Suprapubic skin (tissue), 4 donors: ENCODE data around the gene NDUFA12. TPM values are rescaled to one million over a fixed set of nuclear protein-coding genes. Genes with fewer than 3 reads are reported as not detected.

Experiments
- DNase-seq, 2 donors: peaks; one replicate each; pipeline ENCODE4 v3.0.0-alpha.2; 2019; ENCODE audit warnings: low spot score in 2 of 2
- H3K27ac ChIP-seq: fragments of 200-600 bp; sonication (generic); one replicate; pipeline ENCODE4 v1.5.1; 2019
- H3K27me3 ChIP-seq: fragments of 200-600 bp; sonication (generic); one replicate; pipeline ENCODE4 v1.5.1; 2019
- H3K36me3 ChIP-seq: fragments of 200-600 bp; sonication (generic); one replicate; pipeline ENCODE4 v1.5.1; 2019
- H3K4me1 ChIP-seq: fragments of 200-600 bp; sonication (generic); one replicate; pipeline ENCODE4 v1.5.1; 2019
- H3K4me3 ChIP-seq: fragments of 200-600 bp; sonication (generic); one replicate; pipeline ENCODE4 v1.5.1; 2019; ENCODE audit warnings: mild to moderate bottlenecking
- H3K9me3 ChIP-seq: fragments of 200-600 bp; sonication (generic); one replicate; pipeline ENCODE4 v1.5.1; 2019
- CTCF ChIP-seq, 2 donors: fragments of 200-600 bp in 1 of 2; fragments of 450-650 bp in 1 of 2; sonication (generic) in 1 of 2; IDR thresholded peaks; one replicate each; pipeline ENCODE4 v1.5.1; 2016 to 2019; ENCODE audit warnings: antibody characterized with exemption in 2 of 2, mild to moderate bottlenecking in 1 of 2, moderate library complexity in 1 of 2
- EP300 ChIP-seq: sonication (generic); formaldehyde crosslinking; IDR thresholded peaks from one replicate; pipeline ENCODE4 v1.6.1; 2017; ENCODE audit warnings: antibody characterized with exemption
- POLR2A ChIP-seq, 2 donors: fragments of 450-650 bp; IDR thresholded peaks; one replicate each; pipeline ENCODE4 v1.6.1; 2017; ENCODE audit warnings: antibody characterized with exemption in 2 of 2, mild to moderate bottlenecking in 2 of 2, moderate library complexity in 2 of 2
- POLR2AphosphoS5 ChIP-seq, 3 donors: sonication (generic); formaldehyde crosslinking; IDR thresholded peaks; one replicate each; pipeline ENCODE4 v1.6.1; 2017; ENCODE audit warnings: antibody characterized with exemption in 3 of 3
- WGBS: methylation state at CpG from one replicate; pipeline ENCODE4 v1.1.5; 2018; 5-methylcytosine and 5-hydroxymethylcytosine counted together
- total RNA-seq, 4 donors: library from RNA; depleted of rRNA; stranded (reverse); fragments of >200 nt; gene quantifications; one replicate each; pipeline ENCODE4 v1.1.0, GENCODE V29; 2016

Gene NDUFA12
- total RNA-seq, 4 donors from 2014 or later: 40.7 to 129 (median 101) TPM

GRCh38 chr12:94971923-94972322, 31.6 kb downstream of the NDUFA12 start:
- 92% methylated on average over 2 of the region's 2 CpGs for WGBS
- Histone ChIP-seq H3K4me1 (no peaks in the 10 kb centered on the region), H3K9me3 (no peaks in the 10 kb centered on the region), H3K36me3 (peaks cover 7% of the 10 kb centered on the region), H3K4me3 (no peak overlapping the region), H3K27me3 (no peaks in the 10 kb centered on the region), H3K27ac (no peak overlapping the region)
- TF ChIP-seq CTCF (IDR thresholded peaks at IDR 0.05): no peak
- no peak for TF ChIP-seq POLR2AphosphoS5 (IDR thresholded peaks at IDR 0.05)
- TF ChIP-seq POLR2A (IDR thresholded peaks at IDR 0.05): no peak
- no peak for TF ChIP-seq EP300
- no peak for DNase-seq

DNA sequence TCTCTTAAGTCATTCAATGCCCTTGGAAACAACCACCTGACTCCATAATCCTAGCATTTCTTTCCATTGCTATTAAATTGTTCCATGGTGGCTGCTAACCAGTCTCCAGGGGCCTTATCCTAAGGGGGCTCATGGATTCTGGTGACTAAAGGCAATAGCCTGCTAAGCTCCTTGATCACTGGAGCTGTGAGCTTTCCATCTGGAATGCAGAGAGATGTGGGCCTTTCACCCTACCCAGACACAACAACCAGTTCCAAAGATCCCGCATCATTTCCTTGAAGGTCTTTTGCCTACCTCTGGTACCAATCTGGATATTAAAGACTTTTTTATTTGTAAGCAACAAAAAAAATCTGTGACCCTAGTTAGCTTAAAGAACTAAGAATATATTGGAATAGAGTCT, 32.9 kb downstream of the NDUFA12 start:
- Histone ChIP-seq H3K27me3 (no peaks in the 10 kb centered on the region), H3K9me3 (no peaks in the 10 kb centered on the region), H3K4me3 (no peak overlapping the region), H3K36me3 (peaks cover 7% of the 10 kb centered on the region), H3K4me1 (no peaks in the 10 kb centered on the region), H3K27ac (no peak overlapping the region)
- 100% methylated on average over 1 of the region's 1 CpG for WGBS
- no peak for DNase-seq
- TF ChIP-seq CTCF (IDR thresholded peaks at IDR 0.05) (no peak), POLR2AphosphoS5 (IDR thresholded peaks at IDR 0.05) (no peak), POLR2A (IDR thresholded peaks at IDR 0.05) (no peak), EP300 (no peak)

- H3K36me3 ChIP-seq: peaks cover 7% of the 10 kb centered on the region
- H3K27me3 ChIP-seq: no peaks in the 10 kb centered on the region
- H3K9me3 ChIP-seq: no peaks in the 10 kb centered on the region
- H3K4me3 ChIP-seq: no peak overlapping the region
- H3K4me1 ChIP-seq: no peaks in the 10 kb centered on the region
- no peak for DNase-seq
- TF ChIP-seq POLR2AphosphoS5 (IDR thresholded peaks at IDR 0.05) (no peak), POLR2A (IDR thresholded peaks at IDR 0.05) (no peak), CTCF (IDR thresholded peaks at IDR 0.05) (no peak), EP300 (no peak)
- H3K27ac ChIP-seq: no peak overlapping the region
These were observed 34.1 kb downstream of the NDUFA12 start for GRCh38 chr12:94969424-94969823.

DNA sequence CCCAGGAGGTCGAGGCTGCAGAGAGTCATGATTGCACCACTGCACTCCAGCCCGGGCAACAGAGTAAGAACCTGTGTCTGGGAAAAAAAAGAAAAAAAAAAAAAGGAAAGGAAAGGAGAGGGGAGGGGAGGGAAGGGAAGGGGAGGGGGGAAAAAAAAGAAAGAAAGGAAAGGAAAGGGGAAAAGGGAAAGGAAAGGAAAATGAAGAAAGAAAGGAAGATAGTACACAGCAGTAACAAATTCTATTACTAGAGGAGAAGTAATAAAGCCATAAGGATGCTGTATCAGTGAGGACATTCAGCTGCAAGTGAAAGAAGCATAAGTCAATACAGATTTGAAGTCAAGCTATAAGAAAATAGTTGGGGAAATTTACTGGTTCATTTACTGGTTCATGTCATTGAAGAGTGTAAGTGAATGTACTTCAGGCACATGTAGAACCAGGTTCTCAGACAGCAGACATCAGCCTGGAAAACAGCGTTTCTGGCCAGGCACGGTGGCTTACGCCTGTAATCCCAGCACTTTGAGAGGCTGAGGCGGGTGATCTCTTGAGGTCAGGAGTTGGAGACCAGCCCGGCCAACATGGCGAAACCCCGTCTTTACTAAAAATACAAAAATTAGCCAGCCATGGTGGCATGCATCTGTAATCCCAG, 37.4 kb downstream of the NDUFA12 start:
- DNase-seq: no peak
- Histone ChIP-seq H3K27me3 (no peaks in the 10 kb centered on the region), H3K27ac (no peak overlapping the region), H3K4me1 (no peaks in the 10 kb centered on the region), H3K36me3 (peaks cover 6% of the 10 kb centered on the region), H3K4me3 (no peak overlapping the region), H3K9me3 (no peaks in the 10 kb centered on the region)
- TF ChIP-seq POLR2AphosphoS5 (IDR thresholded peaks at IDR 0.05) (no peak), POLR2A (IDR thresholded peaks at IDR 0.05) (no peak)
- WGBS: 90% methylated on average over 9 of the region's 9 CpGs

- 85% methylated on average over 7 of the region's 7 CpGs for WGBS
- Histone ChIP-seq H3K27me3 (peaks cover 3% of the 10 kb centered on the region), H3K27ac (no peak overlapping the region), H3K9me3 (no peaks in the 10 kb centered on the region), H3K4me1 (no peaks in the 10 kb centered on the region), H3K36me3 (no peaks in the 10 kb centered on the region), H3K4me3 (no peak overlapping the region)
- no peak for DNase-seq
- no peak for TF ChIP-seq POLR2A (IDR thresholded peaks at IDR 0.05)
- TF ChIP-seq CTCF (IDR thresholded peaks at IDR 0.05): no peak
- no peak for TF ChIP-seq POLR2AphosphoS5 (IDR thresholded peaks at IDR 0.05)
- TF ChIP-seq EP300: no peak
These were observed 39.8 kb downstream of the NDUFA12 start for GRCh38 chr12:94963649-94964048.

DNA sequence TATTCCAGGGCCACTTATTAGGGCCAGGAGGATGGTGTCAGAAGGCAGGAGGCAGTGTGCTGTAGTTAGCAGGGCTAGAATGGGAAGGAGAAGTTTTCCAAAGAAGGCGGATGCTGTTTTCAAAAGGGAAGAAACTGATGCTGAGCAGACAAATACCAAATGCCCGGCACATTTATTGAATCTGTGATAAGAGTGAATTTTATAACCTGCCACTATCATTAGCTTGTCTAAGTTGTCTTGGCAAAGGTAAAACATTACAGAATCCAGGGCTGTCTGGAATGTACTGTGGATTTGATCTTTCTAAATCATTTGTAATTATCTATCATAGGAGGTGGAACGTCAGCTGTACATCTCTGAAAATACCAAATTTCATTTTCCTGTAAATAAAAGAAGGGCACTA, 40.8 kb downstream of the NDUFA12 start:
- H3K4me3 ChIP-seq: no peak overlapping the region
- no peak overlapping the region for H3K27ac ChIP-seq
- no peaks in the 10 kb centered on the region for H3K36me3 ChIP-seq
- H3K4me1 ChIP-seq: no peaks in the 10 kb centered on the region
- no peaks in the 10 kb centered on the region for H3K9me3 ChIP-seq
- TF ChIP-seq POLR2AphosphoS5 (IDR thresholded peaks at IDR 0.05) (no peak), EP300 (no peak), POLR2A (IDR thresholded peaks at IDR 0.05) (no peak), CTCF (IDR thresholded peaks at IDR 0.05) (no peak)
- WGBS: 77% methylated on average over 3 of the region's 3 CpGs
- DNase-seq: no peak
- H3K27me3 ChIP-seq: peaks cover 3% of the 10 kb centered on the region
